ENCODE measurements around the gene ABCC6.

ABCC6 gene

GRCh38 chr16:16139061-16139460 is 84.2 kb downstream of the ABCC6 start:
- DNase-seq, result no peak

DNA sequence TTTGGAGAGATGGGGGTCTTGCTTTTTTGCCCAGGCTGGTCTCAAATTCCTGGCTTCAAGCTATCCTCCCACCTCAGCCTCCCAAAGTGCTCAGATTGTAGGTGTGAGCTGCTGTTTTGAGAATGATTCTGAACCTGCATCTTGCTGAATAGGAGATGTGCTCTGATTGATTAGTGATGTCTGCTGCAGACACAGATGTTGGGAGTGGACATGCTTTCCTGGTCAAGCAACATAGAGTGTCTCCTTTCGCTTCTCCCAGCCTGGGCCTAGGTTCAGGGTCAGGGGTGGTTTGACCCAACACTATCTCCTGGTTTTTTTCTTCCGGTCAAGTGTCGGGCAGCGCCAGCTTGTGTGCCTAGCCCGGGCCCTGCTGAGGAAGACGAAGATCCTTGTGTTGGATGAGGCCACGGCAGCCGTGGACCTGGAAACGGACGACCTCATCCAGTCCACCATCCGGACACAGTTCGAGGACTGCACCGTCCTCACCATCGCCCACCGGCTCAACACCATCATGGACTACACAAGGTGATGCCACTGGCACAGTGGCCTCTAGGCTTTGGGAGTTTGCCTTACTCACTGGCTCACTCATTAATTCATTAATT is 85.2 kb downstream of the ABCC6 start:
- no peak for DNase-seq

GRCh38 chr16:16137110-16137509 is 86.2 kb downstream of the ABCC6 start:
- DNase-seq, result no peak

DNA sequence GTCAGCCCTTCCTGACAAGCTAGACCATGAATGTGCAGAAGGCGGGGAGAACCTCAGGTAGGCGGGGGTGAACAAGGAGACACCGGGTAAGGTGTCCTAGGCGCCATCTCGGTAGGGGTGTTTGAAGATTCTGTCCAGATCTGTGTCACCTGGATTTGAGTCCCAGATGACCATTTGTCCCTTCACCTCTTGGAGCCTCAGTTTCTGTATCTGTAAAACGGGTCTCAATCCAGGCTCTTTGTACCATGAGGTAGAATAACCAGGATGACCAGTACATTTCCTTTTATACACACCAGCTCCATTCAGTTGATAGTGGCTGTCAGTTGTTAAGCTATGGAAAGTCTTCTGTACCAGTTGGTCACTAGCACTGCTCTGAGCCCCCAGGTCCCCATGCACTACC is 86.7 kb downstream of the ABCC6 start:
- DNase-seq, result no peak

- DNase-seq, result no peak
These were observed 89.2 kb downstream of the ABCC6 start for GRCh38 chr16:16133943-16134604.

GRCh38 chr16:16131659-16132058 is 91.6 kb downstream of the ABCC6 start:
- no peak for DNase-seq

DNA sequence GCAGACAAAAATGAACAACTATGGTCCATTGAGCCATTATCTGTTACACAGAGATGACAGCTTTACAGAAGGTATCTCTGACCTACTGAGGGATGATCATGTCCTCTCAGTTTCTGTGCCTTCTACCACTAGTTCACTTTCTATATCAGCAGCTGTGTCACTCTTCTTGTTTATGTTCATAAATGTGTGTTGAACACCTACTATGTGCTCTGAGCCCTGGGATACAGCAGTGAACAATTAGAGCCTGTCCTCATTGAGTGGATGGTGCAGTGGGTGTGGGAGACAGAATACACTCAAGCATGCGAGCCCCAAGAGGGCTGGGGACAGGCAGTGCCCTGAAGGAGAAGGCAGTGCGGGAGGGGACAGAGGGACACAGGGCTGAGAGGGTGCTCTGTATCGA is 92.1 kb downstream of the ABCC6 start:
- no peak for DNase-seq

GRCh38 chr16:16127469-16128116 is 95.7 kb downstream of the ABCC6 start:
- peak; percentile 16 for DNase-seq

DNA sequence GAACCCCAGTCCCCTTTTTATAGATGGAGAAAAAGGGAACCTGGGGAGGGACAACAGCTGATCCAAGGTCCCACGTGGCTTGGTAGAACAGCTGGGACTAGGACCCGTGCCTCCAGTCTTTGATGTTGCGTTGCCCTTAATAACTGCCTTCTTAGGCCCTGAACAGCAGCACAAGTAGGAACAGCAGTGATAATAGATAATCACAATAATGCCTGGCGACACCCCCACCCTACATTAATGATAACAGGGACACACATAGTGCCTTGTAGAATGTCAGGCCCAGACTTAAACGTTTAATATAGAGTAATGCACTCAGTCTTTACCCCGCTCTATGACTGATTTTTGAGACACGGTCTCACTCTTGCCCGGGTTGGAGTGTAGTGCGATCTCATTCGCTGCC is 96.4 kb downstream of the ABCC6 start:
- DNase-seq, result no peak

DNA sequence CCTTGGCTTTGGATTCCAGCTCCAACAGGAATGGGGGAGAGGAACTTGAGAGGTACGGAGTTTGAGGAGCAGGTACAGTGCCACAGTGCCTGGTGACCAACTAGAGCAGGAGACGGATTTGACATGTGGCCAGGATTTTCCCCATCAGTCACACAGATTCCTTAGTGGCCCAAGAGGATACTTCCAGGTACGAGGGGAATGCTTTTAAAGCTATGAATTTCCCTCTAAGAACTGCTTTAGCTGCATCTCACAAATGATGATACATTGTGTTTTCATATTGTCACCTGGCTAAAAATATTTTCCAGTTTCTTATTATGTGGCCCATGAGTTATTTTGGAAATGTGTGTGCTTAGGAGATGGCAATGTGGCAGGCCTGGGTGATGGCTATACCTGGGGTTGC is 98.3 kb downstream of the ABCC6 start:
- no peak for DNase-seq

DNA sequence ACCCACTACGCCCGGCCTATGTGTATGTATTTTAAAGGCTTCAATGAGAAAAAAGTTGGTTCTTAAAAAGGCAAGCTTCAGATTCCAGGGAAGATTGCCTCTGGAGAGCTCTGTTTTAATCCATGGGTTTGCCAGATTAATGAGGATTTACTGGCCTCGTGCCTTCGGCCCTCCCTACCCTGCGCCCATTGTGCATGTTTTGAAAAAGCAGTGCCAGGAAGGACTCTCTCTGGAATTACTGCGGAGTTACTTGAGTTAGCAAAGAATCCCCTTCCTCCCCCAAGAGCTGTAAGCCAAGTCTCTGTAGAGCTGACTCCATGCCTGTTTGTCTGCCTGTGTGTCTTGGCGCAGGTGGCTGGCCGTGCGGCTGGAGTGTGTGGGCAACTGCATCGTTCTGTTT is 98.9 kb downstream of the ABCC6 start:
- no peak for DNase-seq

DNA sequence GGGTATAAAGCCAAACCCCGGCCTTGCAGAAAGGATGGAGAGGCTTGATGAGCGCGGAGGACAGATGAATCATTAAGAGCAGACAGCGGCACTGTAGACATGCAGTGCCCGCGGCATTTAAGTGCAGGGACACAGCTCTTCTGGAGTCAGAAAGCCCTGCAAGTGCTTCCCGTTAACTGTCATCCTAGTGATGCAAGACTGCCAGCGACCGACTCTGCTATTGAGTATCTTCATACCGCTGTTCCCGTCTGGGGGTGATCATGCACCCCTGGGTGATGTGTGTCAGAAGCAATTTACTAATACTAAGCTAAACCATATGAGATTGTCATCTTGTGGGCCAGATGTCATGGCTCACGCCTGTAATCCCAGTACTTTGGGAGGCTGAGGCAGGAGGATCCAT is 101.0 kb downstream of the ABCC6 start:
- no peak for DNase-seq

GRCh38 chr16:16121185-16121727 is 102.0 kb downstream of the ABCC6 start:
- no peak for DNase-seq

- peak; percentile 94 for DNase-seq
These were observed 102.7 kb downstream of the ABCC6 start for GRCh38 chr16:16120382-16121184.

- DNase-seq, result peak; percentile 82
These were observed 103.3 kb downstream of the ABCC6 start for GRCh38 chr16:16120044-16120381.

DNA sequence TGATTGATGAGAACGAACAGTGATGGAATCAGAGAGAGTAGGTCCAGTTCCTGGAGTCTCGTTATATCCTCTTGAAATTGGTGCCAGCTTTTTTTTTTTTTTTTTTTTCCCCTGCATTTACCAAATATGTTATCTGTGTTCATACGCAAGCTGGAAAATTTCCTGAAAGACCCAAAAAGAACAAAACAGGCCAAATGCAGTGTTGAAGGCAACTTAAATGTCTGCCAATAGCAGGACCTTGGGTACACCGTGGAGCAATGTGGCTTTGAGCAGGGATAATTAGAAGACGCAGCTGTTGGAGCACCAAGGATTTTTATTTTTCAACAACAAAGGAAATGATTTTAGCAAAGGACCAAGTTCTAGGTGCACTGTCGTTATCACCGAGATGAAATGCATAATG is 105.0 kb downstream of the ABCC6 start:
- DNase-seq, result no peak

GRCh38 chr16:16116841-16117240 is 106.5 kb downstream of the ABCC6 start:
- no peak for DNase-seq

GRCh38 chr16:16113076-16113475 is 110.2 kb downstream of the ABCC6 start:
- no peak for DNase-seq

GRCh38 chr16:16112450-16113053 is 110.7 kb downstream of the ABCC6 start:
- DNase-seq, result no peak

GRCh38 chr16:16111639-16112038 is 111.7 kb downstream of the ABCC6 start:
- no peak for DNase-seq

GRCh38 chr16:16110111-16110490 is 113.2 kb downstream of the ABCC6 start:
- DNase-seq, result no peak

GRCh38 chr16:16109453-16110110 is 113.7 kb downstream of the ABCC6 start:
- no peak for DNase-seq

DNA sequence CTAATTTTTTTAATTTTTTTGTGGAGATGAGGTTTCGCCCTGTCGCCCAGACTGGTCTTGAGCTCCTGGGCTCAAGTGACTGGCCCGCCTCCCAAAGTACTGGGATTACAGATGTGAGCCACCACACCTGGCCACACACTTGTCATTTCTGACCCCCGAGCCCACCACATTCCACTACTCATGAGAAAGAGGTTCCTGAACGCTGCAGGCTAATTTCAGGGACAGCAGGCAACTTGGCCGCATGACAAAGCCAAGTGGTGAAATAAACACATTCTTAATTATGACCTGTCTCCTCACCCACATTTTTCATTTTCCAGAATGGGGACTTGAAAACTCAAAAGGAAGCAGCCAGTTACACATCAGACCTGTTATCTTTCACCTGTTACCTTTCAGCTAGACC is 114.5 kb downstream of the ABCC6 start:
- DNase-seq, result no peak

Data from GF-D8 (cell line).